HepG2 (cell line): Measurements from ENCODE around the gene UCHL3. TPM values are rescaled to one million over a fixed set of nuclear protein-coding genes. Genes with fewer than 3 reads are reported as not detected.

Experiments used
- ATAC-seq: fragments of 200-7000 bp; cut with Tn5 transposase; 3 replicates; pipeline ENCODE4 v1.9.1; 2020; ENCODE audit warnings: mild to moderate bottlenecking, moderate library complexity
- BruUV-seq: library from RNA; stranded (reverse); fragments of 400-500 nt; replicated peaks from 2 replicates; lab custom pipeline; 2021; lab: Mats Ljungman, UMichigan
- CTCF ChIA-PET: fragments of 300-600 bp; formaldehyde crosslinking; extraction: SDS; loops from one replicate; lab custom pipeline; 2021; ENCODE audit warnings: low total read pairs, inconsistent platforms, low intra/inter-chr PET ratio; lab: Yijun Ruan, JAX
- POLR2A ChIA-PET: fragments of 350-600 bp; sonication (Branson Sonifier 250); formaldehyde crosslinking; loops from one replicate; lab custom pipeline; 2020; ENCODE audit warnings: antibody characterized with exemption, inconsistent platforms; lab: Yijun Ruan, JAX
- DNase-seq: peaks from one replicate; pipeline ENCODE4 v3.0.0-alpha.2; 2015; ENCODE audit warnings: low spot score
- FAIRE-seq: peaks from 3 replicates; lab custom pipeline; 2011; peaks lifted over from hg19 to GRCh38; lab: Jason Lieb, UNC
- H2AFZ ChIP-seq: one replicate; pipeline ENCODE4 v1.6.1; 2011; ENCODE audit warnings: low read length, inconsistent platforms
- H3K27ac ChIP-seq: fragments of 300-600 bp; 3 replicates; pipeline ENCODE4 v1.8.0; 2011; ENCODE audit warnings: mixed run types, mild to moderate bottlenecking, mixed read lengths, low read length, inconsistent platforms; ENCODE audit not compliant: insufficient read depth; ENCODE audit errors: extremely low read length
- H3K27me3 ChIP-seq, 2 experiments: fragments of 200-600 bp in 1 of 2; 2 replicates in 1 of 2; 3 replicates in 1 of 2; pipeline versions ENCODE4 v1.6.0 to v1.8.0; 2011; ENCODE audit warnings: low read length in 2 of 2, mild to moderate bottlenecking in 2 of 2, moderate library complexity in 2 of 2, inconsistent platforms in 1 of 2; ENCODE audit not compliant: insufficient read depth in 2 of 2, control insufficient read depth in 1 of 2
- H3K36me3 ChIP-seq, 2 experiments: fragments of 200-600 bp in 1 of 2; replicated peaks in 1 of 2; 2 replicates in 1 of 2; 3 replicates in 1 of 2; pipeline versions ENCODE4 v1.5.1 to v1.8.0; 2011; ENCODE audit warnings: low read length in 2 of 2, inconsistent platforms in 1 of 2; ENCODE audit not compliant: insufficient read depth in 2 of 2, control insufficient read depth in 1 of 2
- H3K4me1 ChIP-seq: 2 replicates; pipeline ENCODE4 v1.5.1; 2012; ENCODE audit warnings: low read length, inconsistent platforms; ENCODE audit not compliant: insufficient read depth
- H3K4me2 ChIP-seq: 2 replicates; pipeline ENCODE4 v1.6.0; 2011; ENCODE audit warnings: low read depth, low read length, inconsistent platforms
- H3K4me3 ChIP-seq, 3 experiments: fragments of 200-600 bp in 1 of 3; sonication (generic), shearing (Covaris generic) in 1 of 3; replicated peaks in 1 of 3; 2 replicates each; pipeline ENCODE4 v1.5.1; 2011 to 2016; ENCODE audit warnings: low read length in 3 of 3, inconsistent platforms in 2 of 3, low read depth in 2 of 3, mild to moderate bottlenecking in 2 of 3, control low read depth in 1 of 3, mixed read lengths in 1 of 3; ENCODE audit not compliant: insufficient read depth in 1 of 3
- H3K79me2 ChIP-seq: one replicate; pipeline ENCODE4 v1.6.1; 2011; ENCODE audit warnings: low read length, inconsistent platforms; ENCODE audit not compliant: insufficient read depth
- H3K9ac ChIP-seq: 2 replicates; pipeline ENCODE4 v1.6.0; 2011; ENCODE audit warnings: mild to moderate bottlenecking, low read depth, low read length, inconsistent platforms; ENCODE audit not compliant: insufficient read depth
- H3K9me3 ChIP-seq: 2 replicates; pipeline ENCODE4 v1.5.1; 2012; ENCODE audit warnings: mild to moderate bottlenecking, low read length
- H4K20me1 ChIP-seq: 2 replicates; pipeline ENCODE4 v1.6.0; 2011; ENCODE audit warnings: inconsistent platforms, mild to moderate bottlenecking, low read length, moderate library complexity; ENCODE audit not compliant: insufficient read depth
- BCL3 ChIP-seq: sonication (generic); formaldehyde crosslinking; IDR thresholded peaks from 2 replicates; pipeline ENCODE4 v1.5.1; 2020; ENCODE audit warnings: mild to moderate bottlenecking, missing genetic modification reagents, moderate library complexity
- CEBPB ChIP-seq: IDR thresholded peaks from 2 replicates; pipeline ENCODE4 v1.6.1; 2011; ENCODE audit warnings: low read depth, low read length, improper control_type of control experiment, borderline replicate concordance
- CEBPG ChIP-seq: IDR thresholded peaks from 2 replicates; pipeline ENCODE4 v1.6.1; 2016
- PREB ChIP-seq: sonication (generic); formaldehyde crosslinking; IDR thresholded peaks from 2 replicates; pipeline ENCODE4 v1.4.0; 2020; ENCODE audit warnings: missing genetic modification reagents
- RNF2 ChIP-seq: fragments of 450-650 bp; conservative IDR thresholded peaks from 2 replicates; pipeline ENCODE4 v1.6.1; 2016; ENCODE audit warnings: low read depth
- SIN3B ChIP-seq: fragments of 150-350 bp; IDR thresholded peaks from 2 replicates; pipeline ENCODE4 v1.6.1; 2014; ENCODE audit warnings: low read length
- SKI ChIP-seq: fragments of 450-650 bp; IDR thresholded peaks from one replicate; pipeline ENCODE4 v1.6.1; 2018; ENCODE audit warnings: mild to moderate bottlenecking; ENCODE audit not compliant: partially characterized antibody
- TARDBP ChIP-seq: sonication (generic); formaldehyde crosslinking; IDR thresholded peaks from 2 replicates; pipeline ENCODE4 v1.8.0; 2022; ENCODE audit warnings: mild to moderate bottlenecking, missing genetic modification reagents
- TEAD3 ChIP-seq: optimal IDR thresholded peaks from 2 replicates; pipeline ENCODE3; 2016; ENCODE audit warnings: borderline replicate concordance
- ZMYM2 ChIP-seq: sonication (generic); formaldehyde crosslinking; IDR thresholded peaks from 2 replicates; pipeline ENCODE4 v1.8.0; 2022; ENCODE audit warnings: mild to moderate bottlenecking, missing genetic modification reagents
- ZNF20 ChIP-seq: sonication (generic); formaldehyde crosslinking; IDR thresholded peaks from 2 replicates; pipeline ENCODE4 v1.4.0; 2020; ENCODE audit warnings: mild to moderate bottlenecking, moderate library complexity, missing genetic modification reagents
- ZNF207 ChIP-seq: fragments of 450-650 bp; IDR thresholded peaks from 2 replicates; pipeline ENCODE4 v1.6.1; 2016; ENCODE audit warnings: antibody characterized with exemption, borderline replicate concordance
- ZNF282 ChIP-seq: fragments of 450-650 bp; IDR thresholded peaks from 2 replicates; pipeline ENCODE4 v1.6.1; 2018; ENCODE audit not compliant: partially characterized antibody
- ZNF430 ChIP-seq: sonication (generic); formaldehyde crosslinking; IDR thresholded peaks from 2 replicates; pipeline ENCODE4 v1.9.0; 2021; ENCODE audit warnings: mild to moderate bottlenecking, missing genetic modification reagents
- ZNF557 ChIP-seq: sonication (generic); formaldehyde crosslinking; IDR thresholded peaks from 2 replicates; pipeline ENCODE4 v1.4.0; 2020; ENCODE audit warnings: missing genetic modification reagents
- WGBS: methylation state at CpG from one replicate; pipeline ENCODE4 v1.1.6; 2017; ENCODE audit warnings: low lambda C conversion rate; 5-methylcytosine and 5-hydroxymethylcytosine counted together
- in situ Hi-C: cut with HindIII; loops from 2 replicates; pipeline ENCODE4 v1.10.0; 2017; ENCODE audit warnings: low pct_unique_long_range_greater_than_20kb; ENCODE audit not compliant: extremely low pct_ligation_motif_present
- intact Hi-C: fragments of 100-400 bp; cut with micrococcal nuclease; formaldehyde crosslinking; loops from one replicate; pipeline ENCODE4 v1.10.0; 2022; ENCODE audit not compliant: unreplicated experiment
- polyA plus RNA-seq, 8 experiments: library from polyadenylated mRNA; depleted of rRNA in 3 of 8; stranded (reverse) in 7 of 8; unstranded in 1 of 8; fragments of >200 nt; fragmentation: Illumina TruSeq in 4 of 8; extraction: Trizol in 4 of 8; gene quantifications; 2 replicates each; pipeline versions ENCODE4 v1.2.1 to v1.2.3, GENCODE V29; 2011 to 2016; ENCODE audit warnings: low read depth in 4 of 8, missing spikeins in 1 of 8, mixed read lengths in 1 of 8; ENCODE audit not compliant: insufficient read depth in 1 of 8
- total RNA-seq, 5 experiments: library from RNA; depleted of rRNA; stranded (reverse); fragments of >200 nt; fragmentation: Illumina TruSeq; extraction: Trizol; gene quantifications; 2 replicates each; pipeline ENCODE4 v1.2.3, GENCODE V29; 2016; ENCODE audit warnings: low read depth in 1 of 5
- TF ChIP-seq, protein P1 (sequence below): sonication (generic); formaldehyde crosslinking; IDR thresholded peaks from 2 replicates; pipeline ENCODE4 v1.5.1; 2020; ENCODE audit warnings: missing genetic modification reagents, mild to moderate bottlenecking, borderline replicate concordance
- TF ChIP-seq, protein P2 (sequence below): sonication (generic); formaldehyde crosslinking; IDR thresholded peaks from 2 replicates; pipeline ENCODE4 v1.5.0; 2020; ENCODE audit warnings: mild to moderate bottlenecking, missing genetic modification reagents, borderline replicate concordance

The UCHL3 gene
- total and polyA plus RNA-seq, 2 of the 13 experiments (the other 11 are each of a cell fraction or from before 2014, with no cell fraction given): 36.2 to 93.3 TPM

DNA sequence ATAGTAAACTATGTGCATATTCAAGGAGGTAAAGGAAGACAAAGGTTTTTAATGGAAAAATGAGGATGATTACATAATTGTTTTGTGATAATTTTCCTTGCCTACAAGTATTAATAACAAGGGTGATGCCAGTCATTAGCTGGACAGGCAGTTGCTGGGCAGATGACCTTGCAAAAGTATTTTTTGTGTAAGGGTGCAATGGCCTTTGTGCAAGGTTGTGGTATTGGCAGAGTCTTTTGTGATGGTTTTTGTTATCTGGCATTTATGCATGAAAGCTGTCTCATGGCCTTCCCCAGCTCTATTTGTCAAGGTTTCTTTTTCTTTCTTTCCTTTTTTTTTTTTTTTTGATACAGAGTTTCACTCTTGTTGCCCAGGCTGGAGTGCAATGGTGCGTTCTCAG, 7.6 kb upstream of the UCHL3 start (continued):
- TF ChIP-seq BCL3 (CRISPR knock-in tag): no peak

DNA sequence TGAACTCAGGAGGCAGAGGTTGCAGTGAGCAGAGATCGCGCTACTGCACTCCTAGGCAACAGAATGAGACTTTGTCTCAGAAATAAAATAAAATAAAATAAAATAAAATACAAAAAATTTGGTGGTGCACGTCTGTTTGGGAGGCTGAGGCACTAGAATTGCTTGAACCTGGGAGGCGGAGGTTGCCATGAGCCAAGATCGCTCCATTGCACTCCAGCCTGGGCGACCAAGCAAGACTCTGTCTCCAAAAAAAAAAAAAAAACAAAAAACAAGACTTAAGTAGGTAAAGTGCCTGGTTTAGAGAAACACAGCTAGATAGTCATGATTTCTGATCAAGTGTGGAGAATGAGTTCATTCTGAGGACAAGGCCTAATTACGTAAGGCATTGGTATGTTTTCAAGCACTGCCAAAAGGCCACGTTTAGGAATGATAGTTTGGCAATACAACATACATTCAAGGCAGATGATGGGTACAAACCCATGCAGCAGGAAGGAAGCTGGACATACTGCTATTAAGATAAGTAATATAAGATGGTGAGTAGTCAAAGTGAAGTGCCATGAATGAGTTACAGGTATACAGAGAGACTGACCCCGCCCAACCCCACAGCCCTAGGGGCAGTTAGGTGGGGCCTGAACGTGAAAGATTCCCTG, 4.8 kb upstream of the UCHL3 start:
- in situ Hi-C loops: loop anchor here (5.0 to 10.0 kb wide), 2 partner anchors 58 to 170 kb away; no protein-coding TSS in a partner anchor
- no TSS peak for BruUV-seq
- Histone ChIP-seq H4K20me1 (no peaks in the 10 kb centered on the region), H2AFZ (no peak overlapping the region), H3K79me2 (peaks cover 1% of the 10 kb centered on the region), H3K4me1 (peaks cover 49% of the 10 kb centered on the region), H3K36me3 (no peaks in the 10 kb centered on the region), H3K9me3 (no peaks in the 10 kb centered on the region), H3K27me3 (no peaks in the 10 kb centered on the region; a peak in 1 of 5 replicates), H3K4me2 (no peak overlapping the region), H3K4me3 (no peak overlapping the region), H3K9ac (no peak overlapping the region), H3K27ac (no peak overlapping the region)
- FAIRE-seq: no peak
- intact Hi-C loops: loop anchor here (5.0 kb wide), 2 partner anchors 188 to 243 kb away; no protein-coding TSS in a partner anchor
- no peak for ATAC-seq
- peak; percentile 78 for DNase-seq
- ChIA-PET POLR2A (interaction anchor here (0.7 kb wide), 1 partner anchor 124 kb away, joined by 3 read pairs; no protein-coding TSS in a partner anchor), CTCF (no interaction called here)
- 73% methylated on average over 10 of the region's 10 CpGs for WGBS
- TF ChIP-seq ZNF207: no peak
- TF ChIP-seq ZNF20: no peak
- TF ChIP-seq ZMYM2 (CRISPR knock-in tag): no peak
- peak; percentile 59 for TF ChIP-seq CEBPG (CRISPR knock-in tag)
- TF ChIP-seq, protein P1, sequence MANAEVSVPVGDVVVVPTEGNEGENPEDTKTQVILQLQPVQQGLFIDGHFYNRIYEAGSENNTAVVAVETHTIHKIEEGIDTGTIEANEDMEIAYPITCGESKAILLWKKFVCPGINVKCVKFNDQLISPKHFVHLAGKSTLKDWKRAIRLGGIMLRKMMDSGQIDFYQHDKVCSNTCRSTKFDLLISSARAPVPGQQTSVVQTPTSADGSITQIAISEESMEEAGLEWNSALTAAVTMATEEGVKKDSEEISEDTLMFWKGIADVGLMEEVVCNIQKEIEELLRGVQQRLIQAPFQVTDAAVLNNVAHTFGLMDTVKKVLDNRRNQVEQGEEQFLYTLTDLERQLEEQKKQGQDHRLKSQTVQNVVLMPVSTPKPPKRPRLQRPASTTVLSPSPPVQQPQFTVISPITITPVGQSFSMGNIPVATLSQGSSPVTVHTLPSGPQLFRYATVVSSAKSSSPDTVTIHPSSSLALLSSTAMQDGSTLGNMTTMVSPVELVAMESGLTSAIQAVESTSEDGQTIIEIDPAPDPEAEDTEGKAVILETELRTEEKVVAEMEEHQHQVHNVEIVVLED: no peak
- TF ChIP-seq, protein P2, sequence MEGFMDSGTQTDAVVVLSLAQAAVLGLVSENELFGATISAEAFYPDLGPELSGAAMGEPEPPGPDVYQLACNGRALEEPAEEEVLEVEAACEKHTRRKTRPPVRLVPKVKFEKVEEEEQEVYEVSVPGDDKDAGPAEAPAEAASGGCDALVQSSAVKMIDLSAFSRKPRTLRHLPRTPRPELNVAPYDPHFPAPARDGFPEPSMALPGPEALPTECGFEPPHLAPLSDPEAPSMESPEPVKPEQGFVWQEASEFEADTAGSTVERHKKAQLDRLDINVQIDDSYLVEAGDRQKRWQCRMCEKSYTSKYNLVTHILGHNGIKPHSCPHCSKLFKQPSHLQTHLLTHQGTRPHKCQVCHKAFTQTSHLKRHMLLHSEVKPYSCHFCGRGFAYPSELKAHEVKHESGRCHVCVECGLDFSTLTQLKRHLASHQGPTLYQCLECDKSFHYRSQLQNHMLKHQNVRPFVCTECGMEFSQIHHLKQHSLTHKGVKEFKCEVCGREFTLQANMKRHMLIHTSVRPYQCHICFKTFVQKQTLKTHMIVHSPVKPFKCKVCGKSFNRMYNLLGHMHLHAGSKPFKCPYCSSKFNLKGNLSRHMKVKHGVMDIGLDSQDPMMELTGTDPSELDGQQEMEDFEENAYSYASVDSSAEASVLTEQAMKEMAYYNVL (CRISPR knock-in tag): no peak
- TF ChIP-seq CEBPB: peak; percentile 84
- no peak for TF ChIP-seq PREB (CRISPR knock-in tag)
- TF ChIP-seq ZNF282: no peak
- TF ChIP-seq ZNF557: no peak
- TF ChIP-seq RNF2: no peak
- no peak for TF ChIP-seq SKI
- no peak for TF ChIP-seq TARDBP (CRISPR knock-in tag)
- TF ChIP-seq TEAD3: peak; percentile 65
- no peak for TF ChIP-seq ZNF430 (CRISPR knock-in tag)
- TF ChIP-seq SIN3B: no peak
